Naive thymus-derived CD4-positive, alpha-beta T cell (primary cell): ENCODE results near the gene CAND1. TPM values are rescaled to one million over a fixed set of nuclear protein-coding genes. Genes with fewer than 3 reads are reported as not detected.

Experiments
- ATAC-seq: fragments of 150-1000 bp; cut with Tn5 transposase; 2 replicates; pipeline ENCODE4 v1.10.0; 2021; ENCODE audit warnings: mild to moderate bottlenecking, moderate library complexity
- CTCF ChIA-PET: fragments of 350-600 bp; sonication (Branson Sonifier 250); formaldehyde crosslinking; loops from one replicate; lab custom pipeline; 2021; ENCODE audit warnings: antibody characterized with exemption; lab: Charles Lee
- POLR2A ChIA-PET: fragments of 350-600 bp; sonication (Branson Sonifier 250); formaldehyde crosslinking; loops from one replicate; lab custom pipeline; 2021; ENCODE audit warnings: antibody characterized with exemption, inconsistent platforms; lab: Charles Lee
- DNase-seq, 9 donors: peaks; one replicate each; pipeline versions ENCODE4 v3.0.0 to v3.0.0-alpha.2; 2020 to 2022; ENCODE audit warnings: mixed read lengths in 1 of 9
- H3K27ac ChIP-seq: one replicate; pipeline ENCODE4 v1.7.0; 2013; ENCODE audit warnings: mild to moderate bottlenecking, low read depth, low read length, moderate library complexity
- H3K27me3 ChIP-seq, 2 donors: one replicate each; pipeline ENCODE4 v1.7.0; 2013; ENCODE audit warnings: low read length in 2 of 2, mild to moderate bottlenecking in 2 of 2, moderate library complexity in 2 of 2; ENCODE audit not compliant: control insufficient read depth in 2 of 2, insufficient read depth in 2 of 2
- H3K36me3 ChIP-seq, 3 experiments: 1 replicate in 2 of 3; 2 replicates in 1 of 3; pipeline ENCODE4 v1.7.0; 2013; ENCODE audit warnings: low read length in 3 of 3, mild to moderate bottlenecking in 3 of 3, moderate library complexity in 1 of 3; ENCODE audit not compliant: insufficient read depth in 3 of 3, control insufficient read depth in 2 of 3
- H3K4me1 ChIP-seq, 2 donors: one replicate each; pipeline ENCODE4 v1.7.0; 2013; ENCODE audit warnings: low read length in 2 of 2, mild to moderate bottlenecking in 2 of 2, moderate library complexity in 1 of 2; ENCODE audit not compliant: control insufficient read depth in 2 of 2, insufficient read depth in 2 of 2
- H3K4me3 ChIP-seq: 2 replicates; pipeline ENCODE4 v1.7.0; 2013; ENCODE audit warnings: mild to moderate bottlenecking, low read length
- H3K9me3 ChIP-seq, 3 experiments: 1 replicate in 2 of 3; 2 replicates in 1 of 3; pipeline ENCODE4 v1.7.0; 2013; ENCODE audit warnings: low read length in 3 of 3; ENCODE audit not compliant: control insufficient read depth in 2 of 3
- H3K27ac Mint-ChIP-seq, 9 donors: one replicate each; pipeline ENCODE4 v1.8.0; 2020 to 2022; ENCODE audit warnings: mixed read lengths in 9 of 9, mild to moderate bottlenecking in 8 of 9, moderate library complexity in 5 of 9, inconsistent platforms in 2 of 9
- H3K27me3 Mint-ChIP-seq, 5 donors: one replicate each; pipeline ENCODE4 v1.8.0; 2021 to 2022; ENCODE audit warnings: mixed read lengths in 5 of 5, mild to moderate bottlenecking in 1 of 5
- H3K36me3 Mint-ChIP-seq, 5 donors: one replicate each; pipeline ENCODE4 v1.8.0; 2020 to 2022; ENCODE audit warnings: mixed read lengths in 5 of 5, mild to moderate bottlenecking in 3 of 5, inconsistent platforms in 1 of 5
- H3K4me1 Mint-ChIP-seq, 7 donors: one replicate each; pipeline ENCODE4 v1.8.0; 2020 to 2022; ENCODE audit warnings: mixed read lengths in 7 of 7, mild to moderate bottlenecking in 3 of 7, inconsistent platforms in 1 of 7
- H3K4me3 Mint-ChIP-seq, 10 donors: one replicate each; pipeline ENCODE4 v1.8.0; 2020 to 2022; ENCODE audit warnings: mild to moderate bottlenecking in 10 of 10, mixed read lengths in 10 of 10, moderate library complexity in 6 of 10, inconsistent platforms in 2 of 10
- H3K9me3 Mint-ChIP-seq, 11 donors: one replicate each; pipeline ENCODE4 v1.8.0; 2020 to 2022; ENCODE audit warnings: mixed read lengths in 11 of 11, mild to moderate bottlenecking in 4 of 11, inconsistent platforms in 1 of 11, moderate library complexity in 1 of 11
- intact Hi-C, 2 donors: fragments of 100-400 bp; cut with micrococcal nuclease; formaldehyde crosslinking; loops; one replicate each; pipeline ENCODE4 v1.15.1; 2023
- polyA plus RNA-seq, 2 donors: library from polyadenylated mRNA; unstranded; fragments of 300-500 nt; fragmentation: Illumina TruSeq; gene quantifications; one replicate each; pipeline ENCODE4 v1.2.3, GENCODE V29; 2021
- total RNA-seq, 6 experiments: library from RNA in 5 of 6; stranded (reverse) in 5 of 6; gene quantifications; 1 replicate in 5 of 6; 2 replicates in 1 of 6; pipeline ENCODE4 v1.2.3 and lab custom pipeline; 2021 to 2026

Gene CAND1
- total and polyA plus RNA-seq, 7 experiments from 2014 or later, result 54.8 to 160 (median 94.3) TPM

DNA sequence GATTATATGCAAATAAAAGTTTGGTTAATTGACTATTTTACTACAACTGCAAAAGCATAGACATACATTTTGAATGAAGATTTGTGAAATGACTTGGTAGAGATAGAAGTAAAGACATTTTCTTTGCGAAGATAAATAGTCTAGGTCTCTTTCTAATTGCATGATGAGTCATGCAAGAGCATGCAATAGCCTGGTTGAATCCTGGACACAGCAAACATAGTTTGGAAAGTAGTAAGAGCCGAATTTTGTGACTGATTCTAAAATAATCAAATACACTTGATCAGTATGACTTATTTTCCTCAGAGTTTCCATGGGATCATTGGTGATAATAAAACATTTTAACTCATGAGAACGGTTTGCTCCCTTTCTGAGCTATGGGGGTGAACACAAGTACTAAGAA is 27.7 kb upstream of the CAND1 start:
- Histone ChIP-seq H3K9me3 (no peaks in the 10 kb centered on the region), H3K36me3 (no peaks in the 10 kb centered on the region), H3K27me3 (no peaks in the 10 kb centered on the region), H3K27ac (no peak overlapping the region), H3K4me1 (no peaks in the 10 kb centered on the region), H3K4me3 (no peak overlapping the region)
- Mint-ChIP-seq H3K36me3 (no peaks in the 10 kb centered on the region), H3K27ac (no peak overlapping the region), H3K4me1 (peaks cover 0 to 1% (median 0%) of the 10 kb centered on the region in 7 donors), H3K9me3 (no peaks in the 10 kb centered on the region), H3K4me3 (no peak overlapping the region), H3K27me3 (peaks cover 0 to 2% (median 0%) of the 10 kb centered on the region in 5 donors)
- CTCF ChIA-PET, result no interaction called here
- POLR2A ChIA-PET, result no interaction called here
- intact Hi-C loops, result no loop called here
- DNase-seq, result no peak
- no peak for ATAC-seq

DNA sequence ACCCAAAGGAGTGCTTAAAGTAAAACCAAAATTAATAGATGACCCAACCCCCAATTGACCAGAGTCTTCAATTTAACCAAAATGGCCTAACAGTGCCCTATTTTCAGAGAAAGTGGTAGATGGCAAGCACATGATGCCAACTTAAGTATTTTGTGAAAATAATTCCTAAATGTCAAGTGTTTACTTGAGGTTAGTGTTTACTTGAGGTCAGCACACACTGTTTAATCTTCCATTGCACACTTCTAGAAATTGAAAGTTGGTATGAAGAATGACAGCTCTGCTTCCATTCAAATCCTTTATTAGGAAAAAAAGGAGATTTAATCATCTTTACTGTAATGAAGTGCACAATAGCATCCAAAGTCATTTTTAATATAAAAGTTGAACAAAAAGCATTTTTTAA is 25.9 kb upstream of the CAND1 start:
- intact Hi-C loops, result no loop called here
- ChIA-PET POLR2A (no interaction called here), CTCF (no interaction called here)
- no peaks in the 10 kb centered on the region for H3K36me3 ChIP-seq
- no peaks in the 10 kb centered on the region for H3K9me3 ChIP-seq
- no peak overlapping the region for H3K27ac ChIP-seq
- no peak overlapping the region for H3K4me3 ChIP-seq
- Mint-ChIP-seq H3K27me3 (peaks cover 0 to 6% (median 0%) of the 10 kb centered on the region in 5 donors), H3K9me3 (no peaks in the 10 kb centered on the region), H3K27ac (no peak overlapping the region), H3K36me3 (no peaks in the 10 kb centered on the region), H3K4me1 (peaks cover 0 to 1% (median 0%) of the 10 kb centered on the region in 7 donors), H3K4me3 (no peak overlapping the region)
- H3K4me1 ChIP-seq, result no peaks in the 10 kb centered on the region
- ATAC-seq (no peak), DNase-seq (no peak)
- no peaks in the 10 kb centered on the region for H3K27me3 ChIP-seq

DNA sequence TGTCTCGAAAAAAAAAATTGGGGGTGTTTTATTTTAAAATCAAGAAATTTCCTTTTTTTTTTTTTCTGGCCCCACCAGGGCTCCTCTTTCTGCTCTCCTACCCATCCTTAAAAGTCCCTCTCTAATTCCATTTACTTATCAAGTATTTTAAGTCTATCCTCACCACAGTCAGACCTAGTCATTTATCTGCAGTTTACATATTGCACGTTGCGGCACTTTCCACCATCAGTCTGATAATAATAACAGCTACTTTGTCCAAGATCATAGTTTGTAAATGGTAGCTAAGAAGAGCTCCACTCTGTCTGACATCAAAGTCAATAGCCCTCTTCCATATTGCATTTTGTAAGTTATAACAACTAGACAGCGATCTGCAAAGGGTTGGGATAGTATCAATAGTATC is 23.6 kb upstream of the CAND1 start:
- intact Hi-C loops, result no loop called here

DNA sequence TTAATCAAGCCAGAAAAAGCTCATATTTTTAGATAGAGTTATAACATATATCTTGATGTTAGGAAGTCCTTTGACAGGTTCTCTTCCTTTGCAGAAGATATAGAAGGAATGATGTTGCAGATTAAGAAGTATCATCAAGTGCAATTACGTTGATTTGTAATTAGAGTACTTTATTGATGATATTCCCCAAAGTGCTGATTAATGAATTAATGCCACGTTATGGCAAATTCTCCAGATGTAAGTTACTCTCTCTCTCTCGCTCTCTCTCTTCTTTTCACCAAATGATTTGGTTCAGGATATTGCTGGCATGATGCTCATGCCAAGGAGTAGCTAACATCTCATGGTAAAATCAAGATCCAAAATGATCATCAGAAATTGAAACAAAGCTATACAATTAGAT is 18.1 kb upstream of the CAND1 start:
- H3K4me1 ChIP-seq, result no peaks in the 10 kb centered on the region
- intact Hi-C loops, result no loop called here
- no peaks in the 10 kb centered on the region for H3K9me3 ChIP-seq
- Mint-ChIP-seq H3K27ac (no peak overlapping the region), H3K27me3 (peaks cover 8 to 15% (median 10%) of the 10 kb centered on the region in 5 donors), H3K9me3 (no peaks in the 10 kb centered on the region), H3K4me1 (no peaks in the 10 kb centered on the region), H3K4me3 (no peak overlapping the region), H3K36me3 (no peaks in the 10 kb centered on the region)
- ATAC-seq (no peak), DNase-seq (no peak)
- H3K27ac ChIP-seq, result no peak overlapping the region
- ChIA-PET CTCF (no interaction called here), POLR2A (no interaction called here)
- no peak overlapping the region for H3K4me3 ChIP-seq
- no peaks in the 10 kb centered on the region for H3K36me3 ChIP-seq
- no peaks in the 10 kb centered on the region for H3K27me3 ChIP-seq

More for the DNA sequence above, 23.6 kb upstream of the CAND1 start:
- Histone ChIP-seq H3K9me3 (no peaks in the 10 kb centered on the region), H3K27ac (no peak overlapping the region), H3K36me3 (no peaks in the 10 kb centered on the region), H3K4me3 (no peak overlapping the region), H3K4me1 (no peaks in the 10 kb centered on the region), H3K27me3 (no peaks in the 10 kb centered on the region)
- H3K4me3 Mint-ChIP-seq, result no peak overlapping the region
- H3K4me1 Mint-ChIP-seq, result peaks cover 0 to 1% (median 0%) of the 10 kb centered on the region in 7 donors
- H3K9me3 Mint-ChIP-seq, result no peaks in the 10 kb centered on the region
- H3K27me3 Mint-ChIP-seq, result peaks cover 4 to 6% (median 5%) of the 10 kb centered on the region in 5 donors
- H3K36me3 Mint-ChIP-seq, result no peaks in the 10 kb centered on the region
- DNase-seq, result no peak
- ATAC-seq, result no peak
- CTCF ChIA-PET, result no interaction called here
- POLR2A ChIA-PET, result interaction anchor here (0.6 kb wide), 1 partner anchor 882 kb away, joined by 4 read pairs; no protein-coding TSS in a partner anchor
- H3K27ac Mint-ChIP-seq, result no peak overlapping the region

DNA sequence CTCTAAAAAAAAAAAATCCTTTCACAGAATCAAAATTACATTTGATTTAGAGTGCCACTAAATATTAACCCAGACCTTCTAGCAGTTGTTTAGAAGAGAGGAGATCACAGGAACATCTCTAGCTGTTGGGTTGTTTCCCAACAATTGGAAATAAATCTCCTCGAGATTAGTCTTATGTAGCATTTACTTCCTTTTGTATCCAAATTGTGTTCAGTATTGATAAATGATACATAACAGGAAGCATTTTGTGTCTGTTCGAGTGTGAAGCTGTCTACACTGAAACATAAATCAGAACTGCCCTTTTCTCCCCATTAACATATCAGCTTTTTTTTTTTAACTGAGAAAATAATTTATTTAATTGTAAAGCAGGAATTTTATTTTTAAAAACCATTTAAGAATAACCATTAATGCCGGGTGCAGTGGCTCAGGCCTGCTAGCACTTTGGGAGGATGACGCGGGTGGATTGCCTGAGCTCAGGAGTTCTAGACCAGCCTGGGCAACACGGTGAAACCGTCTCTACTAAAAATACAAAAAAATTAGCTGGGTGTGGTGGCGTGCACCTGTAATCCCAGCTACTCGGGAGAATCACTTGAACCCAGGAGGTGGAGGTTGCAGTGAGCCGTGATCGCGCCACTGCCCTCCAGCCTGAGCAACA is 14.7 kb upstream of the CAND1 start:
- intact Hi-C loops, result no loop called here
- ATAC-seq (no peak), DNase-seq (no peak)
- no peaks in the 10 kb centered on the region for H3K9me3 Mint-ChIP-seq
- peaks cover 6 to 15% (median 10%) of the 10 kb centered on the region in 5 donors for H3K27me3 Mint-ChIP-seq
- Histone ChIP-seq H3K27ac (no peak overlapping the region), H3K9me3 (no peaks in the 10 kb centered on the region), H3K4me1 (no peaks in the 10 kb centered on the region), H3K4me3 (no peak overlapping the region), H3K36me3 (no peaks in the 10 kb centered on the region), H3K27me3 (no peaks in the 10 kb centered on the region)
- ChIA-PET POLR2A (no interaction called here), CTCF (no interaction called here)
- H3K4me3 Mint-ChIP-seq, result no peak overlapping the region
- H3K4me1 Mint-ChIP-seq, result no peaks in the 10 kb centered on the region
- no peak overlapping the region for H3K27ac Mint-ChIP-seq
- H3K36me3 Mint-ChIP-seq, result peaks cover 0 to 3% (median 0%) of the 10 kb centered on the region in 5 donors

DNA sequence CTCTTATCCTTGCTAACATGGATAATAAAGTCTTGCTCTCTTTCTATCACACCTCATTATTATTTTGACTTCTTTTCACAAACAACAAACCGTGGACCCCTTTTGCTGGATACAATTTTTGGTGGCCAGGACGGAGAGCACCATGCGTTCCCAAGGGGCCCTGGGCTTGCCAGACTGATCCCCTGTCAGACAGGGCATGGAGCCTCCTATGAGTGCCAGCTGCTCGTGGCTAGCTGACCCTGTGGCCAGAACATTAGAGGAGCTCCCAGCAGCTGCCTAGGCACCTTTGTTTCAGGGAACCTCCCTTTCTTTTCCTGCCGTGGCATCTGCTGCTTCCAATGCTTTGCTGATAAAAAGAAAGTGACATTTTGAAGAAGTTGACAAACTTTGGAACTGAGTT is 12.5 kb upstream of the CAND1 start:
- H3K27me3 ChIP-seq, result no peaks in the 10 kb centered on the region
- CTCF ChIA-PET, result no interaction called here
- Mint-ChIP-seq H3K27ac (no peak overlapping the region), H3K4me1 (no peaks in the 10 kb centered on the region), H3K9me3 (no peaks in the 10 kb centered on the region), H3K36me3 (peaks cover 0 to 3% (median 0%) of the 10 kb centered on the region in 5 donors), H3K4me3 (no peak overlapping the region), H3K27me3 (peaks cover 0 to 4% (median under 1%) of the 10 kb centered on the region in 5 donors)
- H3K4me3 ChIP-seq, result no peak overlapping the region
- H3K27ac ChIP-seq, result no peak overlapping the region
- H3K9me3 ChIP-seq, result no peaks in the 10 kb centered on the region
- intact Hi-C loops, result no loop called here
- POLR2A ChIA-PET, result no interaction called here
- ATAC-seq, result no peak
- no peaks in the 10 kb centered on the region for H3K4me1 ChIP-seq
- no peaks in the 10 kb centered on the region for H3K36me3 ChIP-seq
- no peak for DNase-seq

DNA sequence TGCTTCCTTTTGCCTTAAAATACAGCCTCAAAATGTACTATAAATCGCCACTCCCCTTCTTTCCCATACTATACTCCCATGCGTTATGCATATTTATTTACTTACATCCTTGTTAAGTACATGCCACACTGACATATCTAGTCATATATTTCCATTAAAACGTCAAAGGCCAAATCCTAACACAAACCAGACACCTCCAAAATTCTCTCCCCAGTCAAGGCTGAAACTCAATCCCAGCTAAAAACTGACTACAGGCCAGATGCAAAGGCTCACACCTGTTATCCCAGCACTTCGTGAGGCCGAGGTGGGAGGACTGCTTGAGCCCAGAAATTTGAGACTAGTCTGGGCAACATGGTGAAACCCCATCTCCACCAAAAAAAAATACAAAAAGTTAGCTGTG is 5.7 kb upstream of the CAND1 start:
- Histone ChIP-seq H3K4me3 (no peak overlapping the region), H3K27ac (no peak overlapping the region), H3K4me1 (peaks cover 7% of the 10 kb centered on the region in 2 donors), H3K27me3 (no peaks in the 10 kb centered on the region), H3K36me3 (no peaks in the 10 kb centered on the region), H3K9me3 (no peaks in the 10 kb centered on the region)
- H3K4me3 Mint-ChIP-seq, result no peak overlapping the region
- POLR2A ChIA-PET, result no interaction called here
- DNase-seq, result no peak
- CTCF ChIA-PET, result no interaction called here
- peaks cover 0 to 12% (median 11%) of the 10 kb centered on the region in 7 donors for H3K4me1 Mint-ChIP-seq
- no peak overlapping the region for H3K27ac Mint-ChIP-seq
- peaks cover 0 to 3% (median 0%) of the 10 kb centered on the region in 11 donors for H3K9me3 Mint-ChIP-seq
- H3K36me3 Mint-ChIP-seq, result peaks cover 0 to 4% (median 0%) of the 10 kb centered on the region in 5 donors
- H3K27me3 Mint-ChIP-seq, result no peaks in the 10 kb centered on the region
- intact Hi-C loops, result loop anchor here in 1 of 2 donors (10.0 kb wide), 2 partner anchors 549 to 1891 kb away; no protein-coding TSS in a partner anchor
- no peak for ATAC-seq
